ENCODE results near the gene CINP.
"Not testable (repeated sequence)": the region's sequence is repeated elsewhere in the genome, so short reads cannot be mapped to it uniquely, and the experiment has no call there.

Gene CINP

GRCh38 chr14:102333795-102334705, 28.6 kb downstream of the CINP start:
- Histone ChIP-seq H3K9me3 (ENCODE audit: insufficient read depth, low read depth, low read length) (no peaks in the 10 kb centered on the region), H3K9ac (ENCODE audit: low read depth, low read length) (no peak overlapping the region), H3K4me3 (ENCODE audit: low read length) (no peak overlapping the region), H3K4me1 (ENCODE audit: insufficient read depth, low read length) (no peaks in the 10 kb centered on the region), H3K27me3 (ENCODE audit: insufficient read depth, low read length) (no peaks in the 10 kb centered on the region), H3K36me3 (ENCODE audit: insufficient read depth, low read depth, low read length) (peaks cover 28% of the 10 kb centered on the region), H3K27ac (ENCODE audit: low read length) (no peak overlapping the region)

GRCh38 chr14:102333390-102333789, 29.3 kb downstream of the CINP start:
- Histone ChIP-seq H3K27ac (ENCODE audit: low read length) (no peak overlapping the region), H3K4me3 (ENCODE audit: low read length) (no peak overlapping the region), H3K27me3 (ENCODE audit: insufficient read depth, low read length) (no peaks in the 10 kb centered on the region), H3K36me3 (ENCODE audit: insufficient read depth, low read depth, low read length) (peaks cover 22% of the 10 kb centered on the region), H3K4me1 (ENCODE audit: insufficient read depth, low read length) (no peaks in the 10 kb centered on the region), H3K9me3 (ENCODE audit: insufficient read depth, low read depth, low read length) (no peaks in the 10 kb centered on the region), H3K9ac (ENCODE audit: low read depth, low read length) (no peak overlapping the region)

GRCh38 chr14:102330806-102331205, 31.9 kb downstream of the CINP start:
- Histone ChIP-seq H3K4me1 (ENCODE audit: insufficient read depth, low read length) (no peaks in the 10 kb centered on the region), H3K27me3 (ENCODE audit: insufficient read depth, low read length) (no peaks in the 10 kb centered on the region), H3K4me3 (ENCODE audit: low read length) (no peak overlapping the region), H3K36me3 (ENCODE audit: insufficient read depth, low read depth, low read length) (peaks cover 16% of the 10 kb centered on the region), H3K9ac (ENCODE audit: low read depth, low read length) (no peak overlapping the region), H3K9me3 (ENCODE audit: insufficient read depth, low read depth, low read length) (no peaks in the 10 kb centered on the region), H3K27ac (ENCODE audit: low read length) (no peak overlapping the region)

GRCh38 chr14:102329381-102329780, 33.3 kb downstream of the CINP start:
- H3K4me3 ChIP-seq (ENCODE audit: low read length) = not testable (repeated sequence)
- H3K36me3 ChIP-seq (ENCODE audit: insufficient read depth, low read depth, low read length) = 0 out of 2 replicates have a peak, but pooled peaks cover 13% of the 10 kb centered on the region

GRCh38 chr14:102326583-102326982, 36.1 kb downstream of the CINP start:
- Histone ChIP-seq H3K27me3 (ENCODE audit: insufficient read depth, low read length) (no peaks in the 10 kb centered on the region), H3K4me3 (ENCODE audit: low read length) (no peak overlapping the region), H3K27ac (ENCODE audit: low read length) (no peak overlapping the region)

More at GRCh38 chr14:102329381-102329780, 33.3 kb downstream of the CINP start:
- not testable (repeated sequence) for H3K9me3 ChIP-seq (ENCODE audit: insufficient read depth, low read depth, low read length); H3K27ac ChIP-seq (ENCODE audit: low read length); H3K27me3 ChIP-seq (ENCODE audit: insufficient read depth, low read length); H3K4me1 ChIP-seq (ENCODE audit: insufficient read depth, low read length); H3K9ac ChIP-seq (ENCODE audit: low read depth, low read length)

GRCh38 chr14:102325791-102326345, 36.8 kb downstream of the CINP start:
- H3K27ac ChIP-seq (ENCODE audit: low read length) = no peak overlapping the region
- no peaks in the 10 kb centered on the region for H3K9me3 ChIP-seq (ENCODE audit: insufficient read depth, low read depth, low read length)
- H3K4me3 ChIP-seq (ENCODE audit: low read length) = no peak overlapping the region
- no peaks in the 10 kb centered on the region for H3K27me3 ChIP-seq (ENCODE audit: insufficient read depth, low read length)
- no peak overlapping the region for H3K9ac ChIP-seq (ENCODE audit: low read depth, low read length)
- H3K36me3 ChIP-seq (ENCODE audit: insufficient read depth, low read depth, low read length) = 0 out of 2 replicates have a peak, but pooled peaks cover 7% of the 10 kb centered on the region
- no peaks in the 10 kb centered on the region for H3K4me1 ChIP-seq (ENCODE audit: insufficient read depth, low read length)

More at GRCh38 chr14:102326583-102326982, 36.1 kb downstream of the CINP start:
- Histone ChIP-seq H3K9ac (ENCODE audit: low read depth, low read length) (no peak overlapping the region), H3K36me3 (ENCODE audit: insufficient read depth, low read depth, low read length) (0 out of 2 replicates have a peak, but pooled peaks cover 9% of the 10 kb centered on the region), H3K9me3 (ENCODE audit: insufficient read depth, low read depth, low read length) (no peaks in the 10 kb centered on the region), H3K4me1 (ENCODE audit: insufficient read depth, low read length) (no peaks in the 10 kb centered on the region)

- no peak overlapping the region for H3K27ac ChIP-seq (ENCODE audit: low read length)
- H3K4me1 ChIP-seq (ENCODE audit: insufficient read depth, low read length) = peaks cover 3% of the 10 kb centered on the region; the same call in 1 of the 2 replicates
- H3K9ac ChIP-seq (ENCODE audit: low read depth, low read length) = no peak overlapping the region
- no peaks in the 10 kb centered on the region; the same call in 1 of the 2 replicates for H3K27me3 ChIP-seq (ENCODE audit: insufficient read depth, low read length)
- no peak overlapping the region for H3K4me3 ChIP-seq (ENCODE audit: low read length)
- 0 out of 2 replicates have a peak, but pooled peaks cover 7% of the 10 kb centered on the region for H3K36me3 ChIP-seq (ENCODE audit: insufficient read depth, low read depth, low read length)
- H3K9me3 ChIP-seq (ENCODE audit: insufficient read depth, low read depth, low read length) = no peaks in the 10 kb centered on the region
Observed at GRCh38 chr14:102323102-102323501, 39.6 kb downstream of the CINP start.

- no peak overlapping the region for H3K4me3 ChIP-seq (ENCODE audit: low read length)
- H3K4me1 ChIP-seq (ENCODE audit: insufficient read depth, low read length) = peaks cover 3% of the 10 kb centered on the region; the same call in 1 of the 2 replicates
- H3K36me3 ChIP-seq (ENCODE audit: insufficient read depth, low read depth, low read length) = 0 out of 2 replicates have a peak, but pooled peaks cover 7% of the 10 kb centered on the region
- H3K9me3 ChIP-seq (ENCODE audit: insufficient read depth, low read depth, low read length) = no peaks in the 10 kb centered on the region
- no peak overlapping the region for H3K27ac ChIP-seq (ENCODE audit: low read length)
- no peaks in the 10 kb centered on the region; the same call in 1 of the 2 replicates for H3K27me3 ChIP-seq (ENCODE audit: insufficient read depth, low read length)
- H3K9ac ChIP-seq (ENCODE audit: low read depth, low read length) = no peak overlapping the region
Observed at GRCh38 chr14:102321456-102322422, 41.0 kb downstream of the CINP start.

- 0 out of 2 replicates have a peak, but pooled peaks cover 1% of the 10 kb centered on the region for H3K36me3 ChIP-seq (ENCODE audit: insufficient read depth, low read depth, low read length)
- peak overlapping the region; percentile 90 for H3K4me3 ChIP-seq (ENCODE audit: low read length)
- H3K27ac ChIP-seq (ENCODE audit: low read length) = no peak overlapping the region
- H3K27me3 ChIP-seq (ENCODE audit: insufficient read depth, low read length) = peaks cover 7% of the 10 kb centered on the region; the same call in 1 of the 2 replicates
- peak overlapping the region; percentile 82; the same call in 1 of the 2 replicates for H3K9ac ChIP-seq (ENCODE audit: low read depth, low read length)
- peaks cover 7% of the 10 kb centered on the region; the same call in 1 of the 2 replicates for H3K4me1 ChIP-seq (ENCODE audit: insufficient read depth, low read length)
- no peaks in the 10 kb centered on the region for H3K9me3 ChIP-seq (ENCODE audit: insufficient read depth, low read depth, low read length)
Observed at GRCh38 chr14:102320671-102321455, 41.8 kb downstream of the CINP start.

- Histone ChIP-seq H3K27me3 (ENCODE audit: insufficient read depth, low read length) (peaks cover 14% of the 10 kb centered on the region), H3K4me3 (ENCODE audit: low read length) (peak overlapping the region; percentile 90), H3K9ac (ENCODE audit: low read depth, low read length) (peak overlapping the region; percentile 82), H3K4me1 (ENCODE audit: insufficient read depth, low read length) (peaks cover 7% of the 10 kb centered on the region; the same call in 1 of the 2 replicates), H3K9me3 (ENCODE audit: insufficient read depth, low read depth, low read length) (no peaks in the 10 kb centered on the region), H3K27ac (ENCODE audit: low read length) (no peak overlapping the region), H3K36me3 (ENCODE audit: insufficient read depth, low read depth, low read length) (no peaks in the 10 kb centered on the region)
Observed at GRCh38 chr14:102320033-102320660, 42.5 kb downstream of the CINP start.
